AG04449 (cell line): ENCODE measurements around the gene SNAPC3.

Experiments used
- CTCF ChIA-PET: fragments of 350-600 bp; formaldehyde crosslinking; extraction: SDS; loops from one replicate; lab custom pipeline; 2021; ENCODE audit warnings: antibody characterized with exemption; lab: Yijun Ruan, JAX
- POLR2A ChIA-PET: fragments of 400-600, 350-600 bp; formaldehyde crosslinking; extraction: SDS; loops from one replicate; lab custom pipeline; 2020; ENCODE audit warnings: antibody characterized with exemption, inconsistent platforms; lab: Yijun Ruan, JAX
- DNase-seq: peaks from one replicate; pipeline ENCODE4 v3.0.0-alpha.2; 2010; ENCODE audit warnings: low read depth, low spot score
- H3K4me3 ChIP-seq: 2 replicates; pipeline ENCODE4 v1.5.1; 2011; ENCODE audit warnings: low read depth, mild to moderate bottlenecking, control low read depth, low read length
- CTCF ChIP-seq: IDR thresholded peaks from one replicate; pipeline ENCODE4 v1.5.1; 2011; ENCODE audit warnings: mild to moderate bottlenecking, moderate library complexity, low read length, control low read depth, inconsistent platforms; ENCODE audit not compliant: insufficient read depth; ENCODE audit errors: missing control alignments

The SNAPC3 gene

GRCh38 chr9:15509931-15510788 lies 87.5 kb downstream of the SNAPC3 start:
- no peak for TF ChIP-seq CTCF
- POLR2A ChIA-PET, result interaction anchor here (0.6 to 1.5 kb wide), 2 partner anchors 42 to 51 kb away, joined by 3 to 6 read pairs; partner anchors contain the start of gene CCDC171
- no peak for DNase-seq
- H3K4me3 ChIP-seq, result peak overlapping the region; percentile 83
- CTCF ChIA-PET, result interaction anchor here (0.9 to 1.2 kb wide), 2 partner anchors 9 to 21 kb away, joined by 3 read pairs; no protein-coding TSS in a partner anchor

GRCh38 chr9:15510789-15511575 lies 88.3 kb downstream of the SNAPC3 start, which contains the start of gene PSIP1:
PSIP1 (minus strand) TSS chr9:15510970; CDS start chr9:15510188, 782 bp downstream.
- CTCF ChIA-PET, result interaction anchor here (1.2 to 1.3 kb wide), 2 partner anchors 22 to 95 kb away, joined by 3 to 4 read pairs; no protein-coding TSS in a partner anchor
- POLR2A ChIA-PET, result interaction anchor here (0.6 to 1.5 kb wide), 3 partner anchors 42 to 89 kb away, joined by 3 to 6 read pairs (median 3); partner anchors contain the start of genes CCDC171 and SNAPC3
- TF ChIP-seq CTCF, result no peak
- peak; percentile 19 for DNase-seq
- H3K4me3 ChIP-seq, result peak within 1 kb of the TSS; percentile 83
